SK-N-SH (cell line): Measurements from ENCODE around the gene PDILT. TPM values are rescaled to one million over a fixed set of nuclear protein-coding genes. Genes with fewer than 3 reads are reported as not detected.

Source experiments
- CTCF ChIA-PET: fragments of 300-600, 350-600 bp; formaldehyde crosslinking; extraction: SDS; loops from one replicate; lab custom pipeline; 2021; lab: Yijun Ruan, JAX
- POLR2A ChIA-PET: fragments of 350-600 bp; sonication (Branson Sonifier 250); formaldehyde crosslinking; extraction: SDS; loops from one replicate; lab custom pipeline; 2020; ENCODE audit warnings: antibody characterized with exemption, inconsistent platforms; lab: Yijun Ruan, JAX
- DNase-seq: peaks from one replicate; pipeline ENCODE4 v3.0.0; 2012
- H2AFZ ChIP-seq: fragments of 200-600 bp; sonication (generic); 2 replicates; pipeline ENCODE4 v1.8.1; 2016; ENCODE audit warnings: antibody characterized with exemption, mild to moderate bottlenecking, low read depth
- H3F3A ChIP-seq: fragments of 200-600 bp; sonication (generic); replicated peaks from 2 replicates; pipeline ENCODE3; 2016; ENCODE audit warnings: antibody characterized with exemption, mild to moderate bottlenecking; ENCODE audit not compliant: insufficient read depth
- H3K27ac ChIP-seq, 2 experiments: fragments of 200-500 bp in 1 of 2; fragments of 200-600 bp in 1 of 2; sonication (Bioruptor generic) in 1 of 2; sonication (generic), shearing (Covaris generic) in 1 of 2; 2 replicates each; pipeline versions ENCODE4 v1.5.1 to v1.6.1; 2014 to 2016; ENCODE audit warnings: low read depth in 2 of 2, inconsistent platforms in 1 of 2, low read length in 1 of 2, mild to moderate bottlenecking in 1 of 2, mixed read lengths in 1 of 2
- H3K27me3 ChIP-seq: fragments of 200-600 bp; sonication (generic), shearing (Covaris generic); 2 replicates; pipeline ENCODE4 v1.6.1; 2016; ENCODE audit warnings: mixed run types; ENCODE audit not compliant: insufficient read depth
- H3K36me3 ChIP-seq, 2 experiments: fragments of 200-500 bp in 1 of 2; fragments of 200-600 bp in 1 of 2; sonication (Bioruptor generic) in 1 of 2; sonication (generic) in 1 of 2; replicated peaks in 1 of 2; 2 replicates each; pipeline versions ENCODE3 to v1.5.1; 2014 to 2016; ENCODE audit warnings: low read length in 1 of 2, mild to moderate bottlenecking in 1 of 2; ENCODE audit not compliant: insufficient read depth in 2 of 2, control insufficient read depth in 1 of 2
- H3K4me1 ChIP-seq, 2 experiments: fragments of 200-500 bp in 1 of 2; fragments of 200-600 bp in 1 of 2; sonication (Bioruptor generic) in 1 of 2; sonication (generic), shearing (Covaris generic) in 1 of 2; 2 replicates each; pipeline versions ENCODE4 v1.5.1 to v1.6.1; 2014 to 2016; ENCODE audit warnings: low read depth in 1 of 2, low read length in 1 of 2, mixed run types in 1 of 2; ENCODE audit not compliant: insufficient read depth in 2 of 2, control insufficient read depth in 1 of 2
- H3K4me2 ChIP-seq: fragments of 200-600 bp; sonication (generic), shearing (Covaris generic); 2 replicates; pipeline ENCODE4 v1.6.1; 2017; ENCODE audit warnings: mixed run types
- H3K4me3 ChIP-seq, 2 experiments: fragments of 200-500 bp in 1 of 2; fragments of 200-600 bp in 1 of 2; sonication (Bioruptor generic) in 1 of 2; sonication (generic), shearing (Covaris generic) in 1 of 2; 2 replicates each; pipeline versions ENCODE4 v1.5.1 to v1.8.1; 2014 to 2016; ENCODE audit warnings: low read depth in 2 of 2, inconsistent platforms in 1 of 2, low read length in 1 of 2, mild to moderate bottlenecking in 1 of 2, mixed read lengths in 1 of 2, moderate library complexity in 1 of 2
- H3K79me2 ChIP-seq: fragments of 200-600 bp; sonication (generic); 2 replicates; pipeline ENCODE4 v1.8.1; 2017; ENCODE audit warnings: mild to moderate bottlenecking; ENCODE audit not compliant: insufficient read depth
- H3K9ac ChIP-seq: fragments of 200-600 bp; sonication (generic); 2 replicates; pipeline ENCODE4 v1.6.1; 2017; ENCODE audit warnings: mixed run types
- H3K9me2 ChIP-seq: fragments of 200-600 bp; sonication (generic); 2 replicates; pipeline ENCODE4 v1.6.1; 2017; ENCODE audit warnings: mixed run types
- H3K9me3 ChIP-seq: fragments of 200-600 bp; sonication (generic); 2 replicates; pipeline ENCODE4 v1.6.1; 2017; ENCODE audit warnings: mixed run types, mild to moderate bottlenecking, moderate library complexity
- H4K20me1 ChIP-seq: fragments of 200-600 bp; sonication (generic); 2 replicates; pipeline ENCODE4 v1.6.1; 2017; ENCODE audit warnings: mild to moderate bottlenecking, mixed run types; ENCODE audit not compliant: insufficient read depth
- EP300 ChIP-seq, 2 experiments: IDR thresholded peaks; 2 replicates each; pipeline versions ENCODE4 v1.4.0 to v1.6.1; 2012; ENCODE audit warnings: borderline replicate concordance in 1 of 2, low read depth in 1 of 2, low read length in 1 of 2
- FOSL2 ChIP-seq: IDR thresholded peaks from 2 replicates; pipeline ENCODE4 v1.4.0; 2012; ENCODE audit warnings: low read depth, mild to moderate bottlenecking, moderate library complexity, borderline replicate concordance
- FOXJ3 ChIP-seq: sonication (generic); formaldehyde crosslinking; IDR thresholded peaks from 2 replicates; pipeline ENCODE4 v1.5.1; 2020; ENCODE audit warnings: mild to moderate bottlenecking, missing genetic modification reagents
- FOXM1 ChIP-seq: IDR thresholded peaks from 2 replicates; pipeline ENCODE4 v1.4.0; 2012; ENCODE audit warnings: low read depth, mild to moderate bottlenecking
- GABPA ChIP-seq: IDR thresholded peaks from 2 replicates; pipeline ENCODE4 v1.4.0; 2012; ENCODE audit warnings: low read depth, mild to moderate bottlenecking
- GATA2 ChIP-seq: sonication (generic); formaldehyde crosslinking; IDR thresholded peaks from 2 replicates; pipeline ENCODE4 v1.5.0; 2020; ENCODE audit warnings: mild to moderate bottlenecking, missing genetic modification reagents
- JUND ChIP-seq: IDR thresholded peaks from 2 replicates; pipeline ENCODE4 v1.4.0; 2012
- MXI1 ChIP-seq: IDR thresholded peaks from 2 replicates; pipeline ENCODE4 v1.6.1; 2012; ENCODE audit warnings: mild to moderate bottlenecking, low read depth, low read length, improper control_type of control experiment
- NFIC ChIP-seq: IDR thresholded peaks from 2 replicates; pipeline ENCODE4 v1.4.0; 2012; ENCODE audit warnings: borderline replicate concordance
- NRF1 ChIP-seq: IDR thresholded peaks from 2 replicates; pipeline ENCODE4 v1.6.1; 2012; ENCODE audit warnings: low read depth, mild to moderate bottlenecking, low read length
- POLR2AphosphoS5 ChIP-seq: IDR thresholded peaks from 2 replicates; pipeline ENCODE4 v1.6.1; 2012; ENCODE audit warnings: low read depth, low read length
- RFX5 ChIP-seq: IDR thresholded peaks from 2 replicates; pipeline ENCODE4 v1.6.1; 2012; ENCODE audit warnings: mild to moderate bottlenecking, improper control_type of control experiment, low read length
- RXRA ChIP-seq: IDR thresholded peaks from 2 replicates; pipeline ENCODE4 v1.4.0; 2012; ENCODE audit warnings: low read depth, mild to moderate bottlenecking, borderline replicate concordance
- SMC3 ChIP-seq: IDR thresholded peaks from 2 replicates; pipeline ENCODE4 v1.6.1; 2012; ENCODE audit warnings: low read depth, low read length, improper control_type of control experiment
- TAF1 ChIP-seq: IDR thresholded peaks from 2 replicates; pipeline ENCODE4 v1.6.1; 2012; ENCODE audit warnings: low read depth, mild to moderate bottlenecking, low read length, moderate library complexity, borderline replicate concordance
- TEAD4 ChIP-seq: IDR thresholded peaks from 2 replicates; pipeline ENCODE4 v1.4.0; 2012; ENCODE audit warnings: mild to moderate bottlenecking, borderline replicate concordance; ENCODE audit not compliant: insufficient read depth
- ZBTB33 ChIP-seq: IDR thresholded peaks from 2 replicates; pipeline ENCODE4 v1.4.0; 2012; ENCODE audit warnings: low read depth, borderline replicate concordance
- WGBS: methylation state at CpG from one replicate; pipeline ENCODE4 v1.1.6; 2017; ENCODE audit warnings: low lambda C conversion rate; 5-methylcytosine and 5-hydroxymethylcytosine counted together
- polyA plus RNA-seq, 3 experiments: library from polyadenylated mRNA; depleted of rRNA; stranded (reverse); fragments of >200 nt; gene quantifications; 2 replicates each; pipeline ENCODE4 v1.2.3, GENCODE V29; 2012
- TF ChIP-seq, protein P1 (sequence below): fragments of 200-600 bp; sonication (generic); IDR thresholded peaks from 2 replicates; pipeline ENCODE4 v1.6.1; 2017; ENCODE audit warnings: antibody characterized with exemption, mild to moderate bottlenecking, moderate library complexity
- TF ChIP-seq, protein P2 (sequence below): IDR thresholded peaks from 2 replicates; pipeline ENCODE4 v1.4.0; 2012; ENCODE audit warnings: low read depth

PDILT gene
- polyA plus RNA-seq, 1 of the 3 experiments (the other 2 are of a cell fraction), result not detected

- H3K9ac ChIP-seq, result no peak overlapping the region
- no peaks in the 10 kb centered on the region for H3K36me3 ChIP-seq
- H3K4me1 ChIP-seq, result no peaks in the 10 kb centered on the region; a peak in 1 of 4 replicates
- H3F3A ChIP-seq, result no peaks in the 10 kb centered on the region
- H3K79me2 ChIP-seq, result no peaks in the 10 kb centered on the region
- no peak overlapping the region for H3K4me2 ChIP-seq
- H2AFZ ChIP-seq, result no peak overlapping the region
- TF ChIP-seq FOXJ3 (CRISPR knock-in tag) (no peak), RXRA (no peak), POLR2AphosphoS5 (no peak)
- ChIA-PET POLR2A (no interaction called here), CTCF (interaction anchor here (0.6 to 10.2 kb wide), 5 partner anchors 10 to 482 kb away, joined by 3 to 184 read pairs (median 3); no protein-coding TSS in a partner anchor)
- H4K20me1 ChIP-seq, result no peaks in the 10 kb centered on the region
- H3K27ac ChIP-seq, result no peak overlapping the region
- 0% methylated on average over 2 of the region's 3 CpGs for WGBS
- DNase-seq, result no peak
- no peaks in the 10 kb centered on the region; the same call in 1 of the 2 replicates for H3K27me3 ChIP-seq
- no peaks in the 10 kb centered on the region for H3K9me3 ChIP-seq
- no peaks in the 10 kb centered on the region for H3K9me2 ChIP-seq
- no peak overlapping the region for H3K4me3 ChIP-seq
Observed at GRCh38 chr16:20380782-20381181, 23.8 kb downstream of the PDILT start.

- no peaks in the 10 kb centered on the region for H3K9me2 ChIP-seq
- TF ChIP-seq SMC3 (no peak), GATA2 (CRISPR knock-in tag) (no peak), NRF1 (no peak), MXI1 (no peak)
- H3K27me3 ChIP-seq, result no peaks in the 10 kb centered on the region; the same call in 1 of the 2 replicates
- H2AFZ ChIP-seq, result no peak overlapping the region
- H3K9ac ChIP-seq, result no peak overlapping the region
- 19% methylated on average over 5 of the region's 5 CpGs for WGBS
- no peaks in the 10 kb centered on the region for H3F3A ChIP-seq
- no peaks in the 10 kb centered on the region for H3K36me3 ChIP-seq
- CTCF ChIA-PET, result interaction anchor here (1.1 to 2.7 kb wide), 5 partner anchors 9 to 491 kb away, joined by 3 to 19 read pairs (median 9); no protein-coding TSS in a partner anchor
- no peaks in the 10 kb centered on the region for H3K79me2 ChIP-seq
- no peak for DNase-seq
- no peaks in the 10 kb centered on the region for H3K9me3 ChIP-seq
- no peak overlapping the region for H3K4me2 ChIP-seq
- H3K4me1 ChIP-seq, result no peaks in the 10 kb centered on the region
- no peak overlapping the region for H3K27ac ChIP-seq
- POLR2A ChIA-PET, result interaction anchor here (1.2 kb wide), 1 partner anchor 470 kb away, joined by 4 read pairs; no protein-coding TSS in a partner anchor
- no peaks in the 10 kb centered on the region for H4K20me1 ChIP-seq
- no peak overlapping the region for H3K4me3 ChIP-seq
Observed at GRCh38 chr16:20377181-20377580, 27.4 kb downstream of the PDILT start.

DNA sequence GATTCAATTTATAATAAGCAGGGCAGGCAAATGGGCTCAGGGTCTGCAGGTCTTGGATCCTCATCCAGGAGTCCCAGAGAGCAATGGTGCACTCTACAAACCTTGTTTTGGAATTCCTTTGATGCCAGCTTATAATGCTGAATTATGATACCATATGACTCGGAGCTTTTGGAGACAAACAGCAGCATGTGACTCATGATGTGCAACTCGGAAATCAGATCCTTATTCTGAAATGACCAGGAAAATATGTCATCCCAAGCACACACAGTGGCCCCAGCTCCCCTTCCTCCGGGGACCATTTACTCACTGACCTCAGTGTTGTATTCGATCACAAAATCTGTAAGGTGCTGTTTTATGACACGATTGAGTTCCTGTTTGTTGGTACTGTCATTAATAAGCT, 31.8 kb downstream of the PDILT start:
- Histone ChIP-seq H3K9ac (no peak overlapping the region), H3K4me2 (no peak overlapping the region), H2AFZ (no peak overlapping the region), H3K9me2 (no peaks in the 10 kb centered on the region), H3K9me3 (no peaks in the 10 kb centered on the region), H3K4me1 (no peaks in the 10 kb centered on the region), H3F3A (no peaks in the 10 kb centered on the region), H3K36me3 (no peaks in the 10 kb centered on the region), H3K79me2 (no peaks in the 10 kb centered on the region), H3K4me3 (no peak overlapping the region), H3K27me3 (no peaks in the 10 kb centered on the region; the same call in 1 of the 2 replicates), H4K20me1 (no peaks in the 10 kb centered on the region), H3K27ac (no peak overlapping the region)
- no peak for DNase-seq
- ChIA-PET POLR2A (no interaction called here), CTCF (interaction anchor here (0.7 to 3.3 kb wide), 6 partner anchors 11 to 472 kb away, joined by 3 to 16 read pairs (median 8); no protein-coding TSS in a partner anchor)
- 0% methylated on average over 5 of the region's 5 CpGs for WGBS
- TF ChIP-seq NRF1, result no peak
- TF ChIP-seq EP300 (IDR thresholded peaks at IDR 0.05; ENCODE audit: borderline replicate concordance in 1 of 2, low read depth in 1 of 2, low read length in 1 of 2), result no peak
- TF ChIP-seq, protein P1, sequence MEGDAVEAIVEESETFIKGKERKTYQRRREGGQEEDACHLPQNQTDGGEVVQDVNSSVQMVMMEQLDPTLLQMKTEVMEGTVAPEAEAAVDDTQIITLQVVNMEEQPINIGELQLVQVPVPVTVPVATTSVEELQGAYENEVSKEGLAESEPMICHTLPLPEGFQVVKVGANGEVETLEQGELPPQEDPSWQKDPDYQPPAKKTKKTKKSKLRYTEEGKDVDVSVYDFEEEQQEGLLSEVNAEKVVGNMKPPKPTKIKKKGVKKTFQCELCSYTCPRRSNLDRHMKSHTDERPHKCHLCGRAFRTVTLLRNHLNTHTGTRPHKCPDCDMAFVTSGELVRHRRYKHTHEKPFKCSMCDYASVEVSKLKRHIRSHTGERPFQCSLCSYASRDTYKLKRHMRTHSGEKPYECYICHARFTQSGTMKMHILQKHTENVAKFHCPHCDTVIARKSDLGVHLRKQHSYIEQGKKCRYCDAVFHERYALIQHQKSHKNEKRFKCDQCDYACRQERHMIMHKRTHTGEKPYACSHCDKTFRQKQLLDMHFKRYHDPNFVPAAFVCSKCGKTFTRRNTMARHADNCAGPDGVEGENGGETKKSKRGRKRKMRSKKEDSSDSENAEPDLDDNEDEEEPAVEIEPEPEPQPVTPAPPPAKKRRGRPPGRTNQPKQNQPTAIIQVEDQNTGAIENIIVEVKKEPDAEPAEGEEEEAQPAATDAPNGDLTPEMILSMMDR, result no peak
- TF ChIP-seq, protein P2, sequence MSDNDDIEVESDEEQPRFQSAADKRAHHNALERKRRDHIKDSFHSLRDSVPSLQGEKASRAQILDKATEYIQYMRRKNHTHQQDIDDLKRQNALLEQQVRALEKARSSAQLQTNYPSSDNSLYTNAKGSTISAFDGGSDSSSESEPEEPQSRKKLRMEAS, result no peak
- TF ChIP-seq TAF1, result no peak
- TF ChIP-seq RFX5, result no peak
- TF ChIP-seq GABPA, result no peak
- no peak for TF ChIP-seq NFIC
- TF ChIP-seq ZBTB33, result no peak
- TF ChIP-seq TEAD4, result no peak
- no peak for TF ChIP-seq JUND
- TF ChIP-seq FOXM1, result no peak
- TF ChIP-seq FOSL2, result no peak
- TF ChIP-seq RXRA, result no peak
